Mesendoderm (in vitro differentiated cells): Measurements from ENCODE around the gene FAT1.

ENCODE experiments used
- DNase-seq: peaks from one replicate; pipeline ENCODE4 v3.0.0; 2013
- H2AK5ac ChIP-seq: 2 replicates; pipeline ENCODE4 v1.6.1; 2013; ENCODE audit warnings: low read length, inconsistent platforms
- H2BK120ac ChIP-seq: 2 replicates; pipeline ENCODE4 v1.6.1; 2013; ENCODE audit warnings: low read depth, mild to moderate bottlenecking, low read length, moderate library complexity, mixed read lengths
- H2BK15ac ChIP-seq: replicated peaks from 2 replicates; pipeline ENCODE4 v1.6.1; 2013; ENCODE audit warnings: low read depth, mild to moderate bottlenecking, moderate library complexity
- H2BK5ac ChIP-seq: 2 replicates; pipeline ENCODE4 v1.6.1; 2013; ENCODE audit warnings: low read length, inconsistent platforms
- H3K18ac ChIP-seq: 2 replicates; pipeline ENCODE4 v1.6.1; 2013; ENCODE audit warnings: mild to moderate bottlenecking, low read length, mixed read lengths
- H3K23ac ChIP-seq: one replicate; pipeline ENCODE4 v1.6.1; 2013; ENCODE audit warnings: low read length
- H3K27ac ChIP-seq: 2 replicates; pipeline ENCODE4 v1.5.1; 2013; ENCODE audit warnings: low read depth, mild to moderate bottlenecking, inconsistent platforms, low read length, moderate library complexity
- H3K27me3 ChIP-seq: 2 replicates; pipeline ENCODE4 v1.6.1; 2013; ENCODE audit warnings: low read length, control low read depth, mild to moderate bottlenecking, inconsistent platforms; ENCODE audit not compliant: insufficient read depth, poor library complexity
- H3K36me3 ChIP-seq: 2 replicates; pipeline ENCODE4 v1.6.1; 2013; ENCODE audit warnings: low read length, inconsistent platforms; ENCODE audit not compliant: control insufficient read depth, insufficient read depth
- H3K4ac ChIP-seq: one replicate; pipeline ENCODE4 v1.6.1; 2013; ENCODE audit warnings: low read depth, mild to moderate bottlenecking, low read length, moderate library complexity
- H3K4me1 ChIP-seq: 2 replicates; pipeline ENCODE4 v1.6.1; 2013; ENCODE audit warnings: low read depth, low read length, inconsistent platforms; ENCODE audit not compliant: control insufficient read depth
- H3K4me2 ChIP-seq: 2 replicates; pipeline ENCODE4 v1.6.1; 2013; ENCODE audit warnings: low read length
- H3K4me3 ChIP-seq: 2 replicates; pipeline ENCODE4 v1.5.1; 2013; ENCODE audit warnings: mild to moderate bottlenecking, low read length
- H3K56ac ChIP-seq: one replicate; pipeline ENCODE4 v1.6.1; 2013; ENCODE audit warnings: low read length
- H3K79me1 ChIP-seq: 2 replicates; pipeline ENCODE4 v1.6.1; 2013; ENCODE audit warnings: low read length, inconsistent platforms
- H3K79me2 ChIP-seq: 2 replicates; pipeline ENCODE4 v1.6.1; 2013; ENCODE audit warnings: mild to moderate bottlenecking, low read length; ENCODE audit not compliant: control insufficient read depth, insufficient read depth
- H3K9ac ChIP-seq: 2 replicates; pipeline ENCODE4 v1.6.1; 2013; ENCODE audit warnings: low read length, inconsistent platforms
- H4K5ac ChIP-seq: one replicate; pipeline ENCODE4 v1.6.1; 2013; ENCODE audit warnings: low read length
- H4K8ac ChIP-seq: one replicate; pipeline ENCODE4 v1.6.1; 2013; ENCODE audit warnings: low read depth, mild to moderate bottlenecking, control low read depth, low read length, moderate library complexity
- WGBS: extraction: QIAGEN DNeasy Blood & Tissue Kit; methylation state at CpG from one replicate; pipeline ENCODE4 v1.1.7; 2013; ENCODE audit warnings: low lambda C conversion rate, missing lambda C conversion rate; ENCODE audit not compliant: insufficient coverage; ENCODE audit errors: extremely low coverage; 5-methylcytosine and 5-hydroxymethylcytosine counted together

Gene FAT1

GRCh38 chr4:186557061-186557460 is 166.6 kb downstream of the FAT1 start:
- H2BK15ac ChIP-seq: no peak overlapping the region
- no peaks in the 10 kb centered on the region for H3K36me3 ChIP-seq
- no peak overlapping the region for H4K5ac ChIP-seq
- no peak overlapping the region for H2BK120ac ChIP-seq
- H2AK5ac ChIP-seq: no peak overlapping the region
- no peak for DNase-seq
- H3K4me1 ChIP-seq: peaks cover 1% of the 10 kb centered on the region
- no peak overlapping the region for H2BK5ac ChIP-seq
- no peak overlapping the region for H3K18ac ChIP-seq
- no peak overlapping the region for H3K9ac ChIP-seq
- H3K79me1 ChIP-seq: no peaks in the 10 kb centered on the region
- no peaks in the 10 kb centered on the region for H3K27me3 ChIP-seq
- no peak overlapping the region for H3K27ac ChIP-seq
- no peak overlapping the region for H3K56ac ChIP-seq
- H3K23ac ChIP-seq: no peak overlapping the region
- WGBS: no CpG with 5 or more reads among the region's 7 CpGs
- no peak overlapping the region for H3K4me2 ChIP-seq
- no peaks in the 10 kb centered on the region for H3K79me2 ChIP-seq
- H3K4ac ChIP-seq: no peak overlapping the region
- H3K4me3 ChIP-seq: no peak overlapping the region
- H4K8ac ChIP-seq: no peak overlapping the region

GRCh38 chr4:186554914-186555827 is 168.5 kb downstream of the FAT1 start, which contains the start of gene MTNR1A:
MTNR1A (minus strand) TSS chr4:186555567; CDS start chr4:186555365, 202 bp downstream.
- Histone ChIP-seq H3K79me1 (no peaks in the 10 kb centered on the region), H3K4me2 (peak within 1 kb of the TSS; percentile 97), H3K23ac (peak within 1 kb of the TSS; percentile 71), H3K27ac (no peak within 1 kb of the TSS), H2BK5ac (peak within 1 kb of the TSS; percentile 64), H4K8ac (no peak within 1 kb of the TSS), H2BK15ac (no peak within 1 kb of the TSS), H3K9ac (peak within 1 kb of the TSS; percentile 70), H3K56ac (peak within 1 kb of the TSS; percentile 92), H3K36me3 (no peaks in the 10 kb centered on the region), H3K18ac (no peak within 1 kb of the TSS), H3K79me2 (no peaks in the 10 kb centered on the region), H3K27me3 (no peaks in the 10 kb centered on the region), H3K4me1 (peaks cover 1% of the 10 kb centered on the region), H3K4me3 (peak within 1 kb of the TSS; percentile 57), H4K5ac (no peak within 1 kb of the TSS), H2BK120ac (no peak within 1 kb of the TSS), H3K4ac (no peak within 1 kb of the TSS), H2AK5ac (no peak within 1 kb of the TSS)
- DNase-seq: peak; percentile 71
- WGBS: no CpG with 5 or more reads among the region's 91 CpGs

- Histone ChIP-seq H3K79me1 (no peaks in the 10 kb centered on the region), H3K27ac (no peak overlapping the region), H3K23ac (peak overlapping the region; percentile 71), H3K9ac (peak overlapping the region; percentile 70), H3K4ac (no peak overlapping the region), H3K56ac (peak overlapping the region; percentile 92), H4K5ac (no peak overlapping the region), H2BK15ac (no peak overlapping the region), H3K36me3 (no peaks in the 10 kb centered on the region), H2BK120ac (no peak overlapping the region), H3K4me2 (peak overlapping the region; percentile 97), H3K79me2 (no peaks in the 10 kb centered on the region), H3K18ac (no peak overlapping the region), H3K27me3 (no peaks in the 10 kb centered on the region), H2BK5ac (no peak overlapping the region), H3K4me3 (peak overlapping the region; percentile 57), H3K4me1 (peaks cover 1% of the 10 kb centered on the region), H4K8ac (no peak overlapping the region), H2AK5ac (no peak overlapping the region)
- WGBS: no CpG with 5 or more reads among the region's 12 CpGs
- peak; percentile 82 for DNase-seq
These were observed 169.1 kb downstream of the FAT1 start for GRCh38 chr4:186554539-186554913.

GRCh38 chr4:186553717-186554116 is 169.9 kb downstream of the FAT1 start:
- no CpG with 5 or more reads among the region's 13 CpGs for WGBS
- peak; percentile 51 for DNase-seq

GRCh38 chr4:186551849-186552248 is 171.8 kb downstream of the FAT1 start:
- Histone ChIP-seq H4K5ac (no peak overlapping the region), H2BK5ac (no peak overlapping the region), H3K4ac (no peak overlapping the region), H3K18ac (no peak overlapping the region), H4K8ac (no peak overlapping the region), H2AK5ac (no peak overlapping the region), H3K4me2 (no peak overlapping the region), H3K27ac (no peak overlapping the region), H3K79me2 (no peaks in the 10 kb centered on the region), H3K4me1 (peaks cover 1% of the 10 kb centered on the region), H3K79me1 (no peaks in the 10 kb centered on the region), H3K56ac (no peak overlapping the region), H3K9ac (no peak overlapping the region), H2BK120ac (no peak overlapping the region), H3K36me3 (no peaks in the 10 kb centered on the region), H3K27me3 (no peaks in the 10 kb centered on the region), H3K23ac (no peak overlapping the region), H2BK15ac (no peak overlapping the region), H3K4me3 (no peak overlapping the region)
- no peak for DNase-seq
- no CpG with 5 or more reads among the region's 2 CpGs for WGBS

More at GRCh38 chr4:186553717-186554116, 169.9 kb downstream of the FAT1 start:
- no peak overlapping the region for H3K27ac ChIP-seq
- H3K56ac ChIP-seq: no peak overlapping the region
- no peak overlapping the region for H3K4ac ChIP-seq
- no peak overlapping the region for H4K8ac ChIP-seq
- no peak overlapping the region for H3K4me3 ChIP-seq
- no peak overlapping the region for H3K9ac ChIP-seq
- no peaks in the 10 kb centered on the region for H3K79me2 ChIP-seq
- H3K4me1 ChIP-seq: peaks cover 1% of the 10 kb centered on the region
- no peak overlapping the region for H3K4me2 ChIP-seq
- H2AK5ac ChIP-seq: no peak overlapping the region
- no peak overlapping the region for H3K18ac ChIP-seq
- no peak overlapping the region for H4K5ac ChIP-seq
- no peak overlapping the region for H3K23ac ChIP-seq
- H2BK5ac ChIP-seq: no peak overlapping the region
- no peaks in the 10 kb centered on the region for H3K27me3 ChIP-seq
- H2BK120ac ChIP-seq: no peak overlapping the region
- no peaks in the 10 kb centered on the region for H3K36me3 ChIP-seq
- no peak overlapping the region for H2BK15ac ChIP-seq
- H3K79me1 ChIP-seq: no peaks in the 10 kb centered on the region
